GM18867 (cell line): ENCODE results near the gene RAMP2.
A peak's percentile ranks its signal among the peaks of the same experiment; 100 is the strongest.
"Not testable (repeated sequence)": the region's sequence is repeated elsewhere in the genome, so short reads cannot be mapped to it uniquely, and the experiment has no call there.

Experiments used
- ATAC-seq: cut with Tn5 transposase; IDR thresholded peaks from one replicate; pipeline ENCODE4 v1.9.1; 2021; ENCODE audit warnings: mild to moderate bottlenecking, moderate library complexity; ENCODE audit not compliant: unreplicated experiment

RAMP2 gene

GRCh38 chr17:42768006-42768405, 7.0 kb downstream of the RAMP2 start:
- ATAC-seq = not testable (repeated sequence)

GRCh38 chr17:42769964-42770363, 8.9 kb downstream of the RAMP2 start:
- ATAC-seq = not testable (repeated sequence)

DNA sequence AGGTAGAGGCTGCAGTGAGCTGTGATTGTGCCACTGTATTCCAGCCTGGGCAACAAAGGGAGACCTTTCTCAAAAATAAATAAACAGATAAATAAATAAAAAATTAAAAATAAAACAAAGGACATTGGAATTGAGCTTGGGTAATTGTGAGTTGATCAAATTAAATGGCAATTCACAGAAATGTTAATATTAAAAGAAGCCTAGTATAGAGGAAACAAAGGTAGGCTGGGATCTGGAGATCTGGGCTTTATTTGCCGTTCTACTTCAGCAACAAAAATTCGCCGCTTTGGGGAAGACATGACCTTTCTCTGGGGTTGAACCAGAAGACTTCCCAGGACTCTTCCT, 11.9 kb downstream of the RAMP2 start:
- no peak for ATAC-seq

GRCh38 chr17:42773290-42774035, 12.4 kb downstream of the RAMP2 start, which contains the start of gene VPS25:
VPS25 (plus strand) TSS chr17:42773449; CDS start chr17:42773476, 27 bp downstream.
- ATAC-seq = peak; percentile 71

DNA sequence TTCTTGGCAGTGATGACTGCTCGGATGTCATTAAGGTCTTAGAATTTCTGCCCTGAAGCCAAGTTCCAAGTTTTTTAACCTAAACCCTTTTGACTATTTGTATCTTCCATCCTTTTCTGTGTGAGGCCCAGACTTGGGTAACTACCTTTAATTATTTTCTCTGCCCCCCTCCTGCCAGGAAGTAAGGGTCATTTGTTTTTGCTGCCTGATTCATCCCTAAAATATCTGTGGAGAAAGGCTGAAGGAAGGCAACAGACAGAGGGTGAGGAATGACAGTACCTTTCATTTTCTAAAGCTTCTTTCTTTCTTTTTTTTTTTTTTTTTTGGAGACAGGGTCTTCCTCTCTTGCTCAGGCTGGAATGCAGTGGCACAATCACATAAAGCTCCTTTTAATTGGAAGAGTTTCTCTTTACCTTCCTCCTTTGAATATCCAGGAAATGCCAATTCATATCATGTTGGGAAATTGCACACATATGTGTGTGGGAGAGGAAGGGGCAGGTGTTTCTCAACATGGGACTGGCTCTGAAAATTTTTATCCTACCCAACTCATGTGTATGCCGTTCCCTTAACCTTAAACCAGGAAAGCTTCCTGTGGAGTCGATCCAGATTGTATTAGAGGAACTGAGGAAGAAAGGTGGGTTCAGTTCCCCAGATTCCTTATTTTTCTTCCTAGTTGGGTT, 13.2 kb downstream of the RAMP2 start:
- no peak for ATAC-seq

- ATAC-seq = no peak
Measured at GRCh38 chr17:42775534-42776098, 14.6 kb downstream of the RAMP2 start.

DNA sequence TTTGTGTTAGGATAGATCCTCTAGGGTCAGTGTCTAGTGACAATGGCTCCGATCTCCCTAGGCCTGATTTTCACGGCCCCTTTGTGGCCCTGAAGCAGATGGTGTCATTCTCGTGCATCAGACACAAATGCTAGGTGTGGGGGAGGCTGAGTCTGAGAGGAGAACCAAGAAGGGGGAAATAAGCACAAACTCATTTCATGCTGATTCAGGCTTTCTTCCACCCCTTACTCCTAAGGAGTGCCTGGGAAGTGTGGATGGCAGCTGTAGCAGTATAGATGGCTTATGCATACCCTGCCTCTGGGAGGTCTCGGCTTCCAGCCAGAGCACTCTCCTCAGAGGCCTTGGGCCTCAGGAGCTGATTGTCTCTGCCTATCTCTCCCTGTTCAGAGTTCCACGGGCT, 17.5 kb downstream of the RAMP2 start:
- ATAC-seq = no peak

- no peak for ATAC-seq
Measured at GRCh38 chr17:42779304-42779935, 18.4 kb downstream of the RAMP2 start.

- ATAC-seq = no peak
Measured at GRCh38 chr17:42779936-42780850, 19.2 kb downstream of the RAMP2 start, which contains the start of gene WNK4. WNK4 (plus strand) TSS chr17:42780610; CDS start chr17:42780699, 89 bp downstream.

DNA sequence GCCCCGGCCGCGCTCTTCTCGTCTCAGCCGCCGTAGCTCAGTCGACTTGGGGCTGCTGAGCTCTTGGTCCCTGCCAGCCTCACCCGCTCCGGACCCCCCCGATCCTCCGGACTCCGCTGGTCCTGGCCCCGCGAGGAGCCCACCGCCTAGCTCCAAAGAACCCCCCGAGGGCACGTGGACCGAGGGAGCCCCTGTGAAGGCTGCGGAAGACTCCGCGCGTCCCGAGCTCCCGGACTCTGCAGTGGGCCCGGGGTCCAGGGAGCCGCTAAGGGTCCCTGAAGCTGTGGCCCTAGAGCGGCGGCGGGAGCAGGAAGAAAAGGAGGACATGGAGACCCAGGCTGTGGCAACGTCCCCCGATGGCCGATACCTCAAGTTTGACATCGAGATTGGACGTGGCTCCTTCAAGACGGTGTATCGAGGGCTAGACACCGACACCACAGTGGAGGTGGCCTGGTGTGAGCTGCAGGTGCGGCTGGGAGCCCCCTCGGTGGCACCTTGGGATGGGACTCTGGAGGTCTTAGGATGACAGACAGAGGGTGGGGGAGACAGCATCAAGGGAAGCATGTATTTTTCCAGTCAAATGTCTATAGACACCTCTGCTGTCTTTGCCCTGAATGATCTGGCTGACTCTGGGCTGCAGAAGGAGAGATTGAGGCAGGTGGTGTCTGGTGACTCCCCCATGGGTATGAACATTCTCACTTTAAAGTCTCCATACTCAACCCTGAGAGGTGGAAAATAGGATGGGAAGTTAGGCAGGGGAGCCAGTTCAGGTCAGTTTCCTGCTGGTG, 20.0 kb downstream of the RAMP2 start:
- no peak for ATAC-seq

DNA sequence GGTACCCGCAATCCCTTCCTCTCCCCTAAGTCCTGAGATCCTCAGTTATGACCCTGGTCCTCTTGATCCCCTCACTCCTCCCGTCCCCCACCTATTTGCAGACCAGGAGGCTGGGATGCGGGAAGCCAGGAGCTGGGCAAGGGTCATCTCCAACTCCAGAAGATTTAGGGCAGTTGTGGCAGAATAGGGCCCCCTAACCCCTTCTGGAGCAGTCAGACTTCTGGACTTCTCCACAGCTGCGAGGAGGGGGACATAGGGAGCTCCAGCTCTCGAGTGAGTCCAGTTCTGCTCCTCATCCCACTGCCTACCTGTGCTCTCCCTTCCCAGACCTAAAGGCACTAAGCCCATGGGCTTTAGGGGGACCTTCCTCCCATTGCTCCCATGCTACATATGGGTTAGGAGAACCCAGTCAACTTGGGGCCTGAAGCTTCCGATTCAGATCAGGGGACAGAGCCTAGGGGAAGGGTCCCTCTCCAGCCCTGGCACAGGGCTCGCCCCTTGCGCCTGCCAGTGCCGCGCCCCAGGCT, 20.7 kb downstream of the RAMP2 start:
- ATAC-seq = no peak

DNA sequence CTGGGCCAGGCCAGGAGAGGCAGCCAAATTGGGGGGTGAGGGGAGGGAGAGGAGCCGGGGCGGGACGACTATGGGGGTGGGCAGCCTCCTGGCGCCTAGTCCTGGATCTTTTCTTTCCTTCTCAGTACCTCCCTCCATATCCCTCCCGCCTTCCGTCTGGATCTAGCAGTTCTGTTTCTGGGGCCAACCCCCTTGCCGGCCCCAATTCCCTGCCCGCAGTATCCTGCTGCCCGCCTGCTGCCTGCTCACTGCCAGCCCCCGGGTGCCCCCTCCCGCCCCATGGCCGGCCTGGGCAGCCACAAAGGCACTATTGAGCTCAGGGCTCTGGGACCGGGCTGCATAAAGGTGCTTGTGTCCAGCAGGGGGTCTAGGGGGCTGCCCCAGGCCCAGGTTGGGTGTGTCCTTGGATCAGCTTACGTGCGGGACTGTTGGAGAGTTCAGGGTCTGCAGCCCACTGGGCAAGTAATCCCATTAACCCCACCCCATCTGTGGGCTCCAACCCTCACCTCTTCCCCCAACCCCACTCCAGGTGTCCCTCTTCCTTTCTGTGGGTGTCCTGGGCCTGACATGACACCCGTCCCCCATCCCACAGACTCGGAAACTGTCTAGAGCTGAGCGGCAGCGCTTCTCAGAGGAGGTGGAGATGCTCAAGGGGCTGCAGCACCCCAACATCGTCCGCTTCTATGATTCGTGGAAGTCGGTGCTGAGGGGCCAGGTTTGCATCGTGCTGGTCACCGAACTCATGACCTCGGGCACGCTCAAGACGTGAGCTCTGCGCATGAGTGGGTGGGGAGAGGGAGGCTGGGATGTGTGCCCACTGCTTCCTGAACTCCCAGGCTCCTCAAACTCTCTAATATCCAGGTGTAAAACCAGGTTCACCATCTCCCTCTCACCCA, 21.4 kb downstream of the RAMP2 start:
- no peak for ATAC-seq

DNA sequence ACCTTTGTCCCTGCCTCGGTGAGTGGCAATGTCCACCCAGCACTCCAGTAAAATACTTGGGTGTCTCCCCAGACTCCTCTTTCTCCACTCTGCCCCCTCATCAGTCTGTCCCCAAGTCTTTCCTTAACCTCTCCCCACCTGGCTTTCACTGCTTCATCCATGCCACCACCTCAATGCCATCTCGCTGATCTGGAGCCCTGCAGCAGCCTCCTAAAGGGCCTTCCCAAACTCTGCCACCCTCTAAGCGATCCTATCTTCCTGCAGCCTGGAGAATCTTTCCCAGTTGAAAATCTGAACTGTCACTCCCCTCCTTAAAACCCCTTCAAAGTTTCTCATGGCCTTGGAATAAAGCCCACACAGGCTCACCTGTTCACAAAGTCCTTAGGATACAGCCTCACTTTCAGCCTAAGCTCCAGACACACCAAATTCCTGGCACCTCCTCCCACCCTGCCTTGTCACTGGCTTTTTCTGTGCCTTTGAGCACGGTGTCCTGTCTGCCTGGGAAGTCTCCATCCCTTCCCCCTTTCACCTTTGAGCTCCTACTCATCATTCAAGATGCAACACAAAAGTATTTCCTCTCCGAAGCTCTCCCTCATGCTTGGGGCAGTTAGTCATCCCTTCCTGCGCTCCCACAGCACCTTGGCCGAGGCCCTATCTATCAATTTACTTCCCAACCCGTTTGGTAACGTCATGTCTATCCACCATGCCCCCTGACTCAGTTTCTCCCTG, 22.2 kb downstream of the RAMP2 start:
- ATAC-seq = no peak

- ATAC-seq = no peak
Measured at GRCh38 chr17:42783791-42784138, 22.7 kb downstream of the RAMP2 start.

DNA sequence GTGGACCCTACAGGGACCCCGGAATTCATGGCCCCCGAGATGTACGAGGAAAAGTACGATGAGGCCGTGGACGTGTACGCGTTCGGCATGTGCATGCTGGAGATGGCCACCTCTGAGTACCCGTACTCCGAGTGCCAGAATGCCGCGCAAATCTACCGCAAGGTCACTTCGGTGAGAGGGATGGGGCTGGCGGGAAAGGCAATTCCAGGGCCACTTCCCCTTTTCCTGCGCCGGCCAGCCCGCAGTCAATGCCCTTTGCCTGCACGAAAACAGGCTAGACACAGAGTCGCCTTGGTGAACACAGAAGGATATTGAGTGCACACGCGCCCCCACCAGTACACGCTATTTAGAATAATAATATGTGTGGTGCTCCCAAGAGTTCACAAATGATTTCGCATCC, 23.4 kb downstream of the RAMP2 start:
- no peak for ATAC-seq

DNA sequence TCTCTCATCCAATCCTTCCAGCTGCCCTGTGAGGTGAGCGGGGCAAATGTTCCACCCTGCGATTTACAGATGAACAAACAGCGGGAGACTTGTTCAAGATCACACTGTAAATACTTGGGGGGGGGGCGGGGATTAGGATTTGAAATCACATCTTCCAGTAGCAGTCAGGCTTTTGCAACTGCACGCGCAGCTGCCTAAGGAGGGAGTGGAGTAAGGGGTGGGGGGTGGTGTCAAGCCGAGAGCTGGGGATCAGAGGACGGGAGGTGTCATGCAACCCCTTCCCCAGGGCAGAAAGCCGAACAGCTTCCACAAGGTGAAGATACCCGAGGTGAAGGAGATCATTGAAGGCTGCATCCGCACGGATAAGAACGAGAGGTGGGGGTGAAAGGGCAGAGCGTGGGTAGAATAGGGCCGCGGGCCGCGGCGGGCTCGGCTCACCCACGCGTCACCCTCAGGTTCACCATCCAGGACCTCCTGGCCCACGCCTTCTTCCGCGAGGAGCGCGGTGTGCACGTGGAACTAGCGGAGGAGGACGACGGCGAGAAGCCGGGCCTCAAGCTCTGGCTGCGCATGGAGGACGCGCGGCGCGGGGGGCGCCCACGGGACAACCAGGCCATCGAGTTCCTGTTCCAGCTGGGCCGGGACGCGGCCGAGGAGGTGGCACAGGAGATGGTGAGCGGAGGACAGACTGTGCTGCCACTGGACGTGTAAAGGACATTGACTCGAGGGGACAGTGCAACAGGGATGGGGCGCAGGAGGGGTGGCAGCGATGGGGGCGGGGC, 24.0 kb downstream of the RAMP2 start:
- ATAC-seq = no peak

DNA sequence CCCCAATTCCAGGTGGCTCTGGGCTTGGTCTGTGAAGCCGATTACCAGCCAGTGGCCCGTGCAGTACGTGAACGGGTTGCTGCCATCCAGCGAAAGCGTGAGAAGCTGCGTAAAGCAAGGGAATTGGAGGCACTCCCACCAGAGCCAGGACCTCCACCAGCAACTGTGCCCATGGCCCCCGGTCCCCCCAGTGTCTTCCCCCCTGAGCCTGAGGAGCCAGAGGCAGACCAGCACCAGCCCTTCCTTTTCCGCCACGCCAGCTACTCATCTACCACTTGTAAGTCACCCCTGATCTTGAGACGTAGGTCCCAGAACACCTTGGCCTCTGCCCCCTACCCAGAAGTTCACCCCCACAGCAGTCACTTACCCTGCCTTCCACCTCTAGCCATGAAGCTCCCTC, 26.2 kb downstream of the RAMP2 start:
- no peak for ATAC-seq
